Measurements from ENCODE around the gene ABHD12B. TPM values are rescaled to one million over a fixed set of nuclear protein-coding genes. Genes with fewer than 3 reads are reported as not detected.

The ABHD12B gene
- polyA plus RNA-seq, 3 donors = 0.45 to 0.54 TPM; not detected in 1

DNA sequence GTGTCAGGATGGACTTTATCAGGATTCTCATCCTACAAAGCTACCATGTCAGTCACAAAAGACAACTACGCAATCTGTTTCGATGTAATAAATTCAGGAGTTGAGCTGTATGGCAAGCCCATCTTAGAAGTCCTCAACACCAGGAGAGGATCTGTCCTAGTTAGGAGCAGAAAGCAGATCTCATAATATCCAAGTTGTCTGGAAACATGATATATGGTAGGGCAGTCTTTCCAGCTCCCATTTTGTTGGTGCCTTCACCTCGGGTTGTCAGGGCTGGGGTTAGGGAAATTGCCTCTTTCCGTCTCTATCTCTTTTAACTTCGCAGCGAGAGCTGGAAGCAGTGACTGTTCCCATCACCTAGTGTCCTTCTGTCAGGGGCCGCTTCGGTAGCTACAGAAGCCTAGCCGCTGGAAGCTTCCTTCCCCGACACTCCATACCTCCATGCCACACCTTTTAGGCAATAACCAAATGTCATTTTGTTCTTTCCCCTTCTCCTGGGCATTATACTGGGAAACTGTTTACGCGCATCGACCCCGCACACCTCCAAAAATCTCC, 42.3 kb upstream of the ABHD12B start:
- peaks cover 37 to 53% of the 10 kb centered on the region in 2 donors for H3K4me1 ChIP-seq (ENCODE audit: control insufficient read depth in 1 of 2, insufficient read depth in 2 of 2, low read length in 2 of 2)
- WGBS (ENCODE audit: insufficient coverage) = under 1% methylated on average over 11 of the region's 14 CpGs
- peak overlapping the region; percentile 80 for H3K4me2 ChIP-seq (replicated peaks; ENCODE audit: extremely low read depth, low read length, poor library complexity, severe bottlenecking)
- H3K4me3 ChIP-seq (replicated peaks in 1 of 3; ENCODE audit: low read depth in 2 of 3, low read length in 3 of 3) = peak overlapping the region; percentile 84 to 91 (median 84)
- H3K9ac ChIP-seq (ENCODE audit: insufficient read depth, low read length, poor library complexity, severe bottlenecking) = peak overlapping the region; percentile 76
- H3K9me3 ChIP-seq (replicated peaks in 1 of 2; ENCODE audit: control insufficient read depth in 1 of 2, insufficient read depth in 1 of 2, low read length in 2 of 2) = no peaks in the 10 kb centered on the region
- peaks cover 54% of the 10 kb centered on the region for H4K20me1 ChIP-seq (ENCODE audit: insufficient read depth, low read length)
- Mint-ChIP-seq H3K9me3 (no peaks in the 10 kb centered on the region), H3K4me3 (peak overlapping the region; percentile 95 to 99), H3K27me3 (ENCODE audit: low read depth in 3 of 3) (peaks cover 0 to 6% (median 0%) of the 10 kb centered on the region in 3 donors), H3K36me3 (peaks cover 12 to 13% of the 10 kb centered on the region in 2 donors), H3K4me1 (peaks cover 56% of the 10 kb centered on the region), H3K27ac (peak overlapping the region; percentile 80 to 93 (median 89))
- H3K36me3 ChIP-seq (replicated peaks in 1 of 2; ENCODE audit: control insufficient read depth in 1 of 2, insufficient read depth in 2 of 2, low read length in 2 of 2) = peaks cover 4 to 11% of the 10 kb centered on the region in 2 donors
- intact Hi-C loops (cut with micrococcal nuclease) = loop anchor here in 1 of 2 donors (10.0 kb wide), 1 partner anchor 95 kb away; no protein-coding TSS in a partner anchor
- peak overlapping the region; percentile 70 for H2AFZ ChIP-seq (ENCODE audit: insufficient read depth, low read depth, low read length, poor library complexity, severe bottlenecking)
- H3K79me2 ChIP-seq (ENCODE audit: insufficient read depth, low read length) = peaks cover 68% of the 10 kb centered on the region
- H3K27ac ChIP-seq (ENCODE audit: low read depth in 1 of 2, low read length in 2 of 2) = peak overlapping the region; percentile 70 to 83
- H3K27me3 ChIP-seq (ENCODE audit: control insufficient read depth in 2 of 2, insufficient read depth in 2 of 2, low read length in 2 of 2) = no peaks in the 10 kb centered on the region
- DNase-seq = no peak
- TF ChIP-seq, protein P1, sequence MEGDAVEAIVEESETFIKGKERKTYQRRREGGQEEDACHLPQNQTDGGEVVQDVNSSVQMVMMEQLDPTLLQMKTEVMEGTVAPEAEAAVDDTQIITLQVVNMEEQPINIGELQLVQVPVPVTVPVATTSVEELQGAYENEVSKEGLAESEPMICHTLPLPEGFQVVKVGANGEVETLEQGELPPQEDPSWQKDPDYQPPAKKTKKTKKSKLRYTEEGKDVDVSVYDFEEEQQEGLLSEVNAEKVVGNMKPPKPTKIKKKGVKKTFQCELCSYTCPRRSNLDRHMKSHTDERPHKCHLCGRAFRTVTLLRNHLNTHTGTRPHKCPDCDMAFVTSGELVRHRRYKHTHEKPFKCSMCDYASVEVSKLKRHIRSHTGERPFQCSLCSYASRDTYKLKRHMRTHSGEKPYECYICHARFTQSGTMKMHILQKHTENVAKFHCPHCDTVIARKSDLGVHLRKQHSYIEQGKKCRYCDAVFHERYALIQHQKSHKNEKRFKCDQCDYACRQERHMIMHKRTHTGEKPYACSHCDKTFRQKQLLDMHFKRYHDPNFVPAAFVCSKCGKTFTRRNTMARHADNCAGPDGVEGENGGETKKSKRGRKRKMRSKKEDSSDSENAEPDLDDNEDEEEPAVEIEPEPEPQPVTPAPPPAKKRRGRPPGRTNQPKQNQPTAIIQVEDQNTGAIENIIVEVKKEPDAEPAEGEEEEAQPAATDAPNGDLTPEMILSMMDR (IDR thresholded peaks at IDR 0.05) = no peak

GRCh38 chr14:50830044-50830931, 41.6 kb upstream of the ABHD12B start:
- TF ChIP-seq, protein P1 (IDR thresholded peaks at IDR 0.05) = no peak
- Histone ChIP-seq H2AFZ (ENCODE audit: insufficient read depth, low read depth, low read length, poor library complexity, severe bottlenecking) (peak overlapping the region; percentile 70), H3K79me2 (ENCODE audit: insufficient read depth, low read length) (peaks cover 61% of the 10 kb centered on the region)

More at GRCh38 chr14:50830044-50830931, 41.6 kb upstream of the ABHD12B start:
- Histone ChIP-seq H3K4me1 (ENCODE audit: control insufficient read depth in 1 of 2, insufficient read depth in 2 of 2, low read length in 2 of 2) (peaks cover 35 to 49% of the 10 kb centered on the region in 2 donors), H3K9ac (ENCODE audit: insufficient read depth, low read length, poor library complexity, severe bottlenecking) (peak overlapping the region; percentile 76), H3K4me2 (replicated peaks; ENCODE audit: extremely low read depth, low read length, poor library complexity, severe bottlenecking) (peak overlapping the region; percentile 80), H3K4me3 (replicated peaks in 1 of 3; ENCODE audit: low read depth in 2 of 3, low read length in 3 of 3) (peak overlapping the region; percentile 84 to 91 (median 84)), H3K36me3 (replicated peaks in 1 of 2; ENCODE audit: control insufficient read depth in 1 of 2, insufficient read depth in 2 of 2, low read length in 2 of 2) (peaks cover 4 to 11% of the 10 kb centered on the region in 2 donors), H3K27me3 (ENCODE audit: control insufficient read depth in 2 of 2, insufficient read depth in 2 of 2, low read length in 2 of 2) (no peaks in the 10 kb centered on the region), H3K27ac (ENCODE audit: low read depth in 1 of 2, low read length in 2 of 2) (peak overlapping the region; percentile 70 to 83), H3K9me3 (replicated peaks in 1 of 2; ENCODE audit: control insufficient read depth in 1 of 2, insufficient read depth in 1 of 2, low read length in 2 of 2) (no peaks in the 10 kb centered on the region), H4K20me1 (ENCODE audit: insufficient read depth, low read length) (peaks cover 49% of the 10 kb centered on the region)
- H3K36me3 Mint-ChIP-seq = peaks cover 12 to 13% of the 10 kb centered on the region in 2 donors
- WGBS (ENCODE audit: insufficient coverage) = under 1% methylated on average over 93 of the region's 93 CpGs
- peak overlapping the region; percentile 80 to 93 (median 89) for H3K27ac Mint-ChIP-seq
- intact Hi-C loops (cut with micrococcal nuclease) = no loop called here
- DNase-seq = peak; percentile 48 to 66 (median 48)
- peaks cover 0 to 6% (median 0%) of the 10 kb centered on the region in 3 donors for H3K27me3 Mint-ChIP-seq (ENCODE audit: low read depth in 3 of 3)
- peaks cover 54% of the 10 kb centered on the region for H3K4me1 Mint-ChIP-seq
- no peaks in the 10 kb centered on the region for H3K9me3 Mint-ChIP-seq
- H3K4me3 Mint-ChIP-seq = peak overlapping the region; percentile 95 to 99

Data from CD14-positive monocyte (primary cell).